Measurements from ENCODE around the gene HECTD2.
"Not testable (repeated sequence)": the region's sequence is repeated elsewhere in the genome, so short reads cannot be mapped to it uniquely, and the experiment has no call there.

Gene HECTD2

GRCh38 chr10:91559169-91559568 lies 149.0 kb downstream of the HECTD2 start:
- Histone ChIP-seq H2AK5ac (ENCODE audit: low read length) (no peak overlapping the region), H3K9me3 (ENCODE audit: insufficient read depth, low read depth, low read length) (peaks cover 4% of the 10 kb centered on the region), H3K79me2 (ENCODE audit: control insufficient read depth, insufficient read depth, low read length, poor library complexity) (no peaks in the 10 kb centered on the region), H4K8ac (ENCODE audit: low read depth, low read length) (no peak overlapping the region), H3K4ac (ENCODE audit: low read depth, low read length) (no peak overlapping the region), H4K12ac (ENCODE audit: low read depth, low read length) (no peak overlapping the region), H3K4me1 (ENCODE audit: control insufficient read depth in 1 of 2, insufficient read depth in 2 of 2, low read length in 2 of 2) (no peaks in the 10 kb centered on the region), H3K18ac (ENCODE audit: low read length) (no peak overlapping the region), H3K23ac (ENCODE audit: low read length) (no peak overlapping the region), H3K4me3 (ENCODE audit: low read depth, low read length) (no peak overlapping the region), H3K36me3 (ENCODE audit: control insufficient read depth in 1 of 2, insufficient read depth in 2 of 2, low read length in 2 of 2) (no peaks in the 10 kb centered on the region), H3K79me1 (ENCODE audit: low read length) (no peaks in the 10 kb centered on the region), H3K4me2 (ENCODE audit: low read length) (no peak overlapping the region), H2BK12ac (ENCODE audit: low read length) (no peak overlapping the region), H3K27me3 (ENCODE audit: insufficient read depth, low read length) (no peaks in the 10 kb centered on the region), H2BK5ac (ENCODE audit: low read depth, low read length, poor library complexity) (no peak overlapping the region), H3K9ac (ENCODE audit: low read length) (no peak overlapping the region), H2BK120ac (ENCODE audit: insufficient read depth, low read length, poor library complexity) (no peak overlapping the region), H3K14ac (ENCODE audit: low read length) (no peak overlapping the region), H3K27ac (ENCODE audit: low read depth, low read length) (no peak overlapping the region), H2AFZ (ENCODE audit: insufficient read depth, low read length, poor library complexity) (no peak overlapping the region), H4K91ac (ENCODE audit: low read depth, low read length) (no peak overlapping the region)
- DNase-seq: no peak
- WGBS (ENCODE audit: extremely low coverage, insufficient coverage, insufficient read length): no CpG with 5 or more reads among the region's 1 CpG

DNA sequence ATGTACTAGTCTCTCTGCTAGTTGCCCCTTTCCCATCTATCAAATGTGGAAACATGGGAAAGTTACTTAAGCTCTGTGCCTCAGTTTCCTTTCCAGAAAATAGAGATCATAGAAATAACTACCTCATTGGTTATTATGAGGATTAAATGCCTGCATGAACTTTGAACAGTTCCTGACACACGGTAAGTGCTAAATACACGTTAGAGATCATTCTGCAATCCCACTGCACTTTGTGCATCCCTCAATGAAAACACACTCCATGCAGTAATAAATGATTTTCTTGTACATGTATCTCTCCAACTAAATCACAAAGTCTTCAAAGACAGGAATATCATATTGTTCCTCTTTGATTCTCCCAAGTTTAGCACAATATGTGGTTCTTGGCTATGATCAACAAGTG lies 149.6 kb downstream of the HECTD2 start:
- Histone ChIP-seq H2BK120ac (ENCODE audit: insufficient read depth, low read length, poor library complexity) (no peak overlapping the region), H3K27ac (ENCODE audit: low read depth, low read length) (no peak overlapping the region), H3K4me1 (ENCODE audit: control insufficient read depth in 1 of 2, insufficient read depth in 2 of 2, low read length in 2 of 2) (no peaks in the 10 kb centered on the region), H2BK12ac (ENCODE audit: low read length) (no peak overlapping the region), H3K9me3 (ENCODE audit: insufficient read depth, low read depth, low read length) (peaks cover 4% of the 10 kb centered on the region), H3K4me3 (ENCODE audit: low read depth, low read length) (no peak overlapping the region), H3K23ac (ENCODE audit: low read length) (no peak overlapping the region), H4K91ac (ENCODE audit: low read depth, low read length) (no peak overlapping the region), H3K36me3 (ENCODE audit: control insufficient read depth in 1 of 2, insufficient read depth in 2 of 2, low read length in 2 of 2) (no peaks in the 10 kb centered on the region), H2AK5ac (ENCODE audit: low read length) (no peak overlapping the region), H3K79me2 (ENCODE audit: control insufficient read depth, insufficient read depth, low read length, poor library complexity) (no peaks in the 10 kb centered on the region), H2BK5ac (ENCODE audit: low read depth, low read length, poor library complexity) (no peak overlapping the region), H3K18ac (ENCODE audit: low read length) (no peak overlapping the region), H3K14ac (ENCODE audit: low read length) (no peak overlapping the region), H2AFZ (ENCODE audit: insufficient read depth, low read length, poor library complexity) (no peak overlapping the region), H3K4me2 (ENCODE audit: low read length) (no peak overlapping the region), H3K79me1 (ENCODE audit: low read length) (no peaks in the 10 kb centered on the region), H4K8ac (ENCODE audit: low read depth, low read length) (no peak overlapping the region), H4K12ac (ENCODE audit: low read depth, low read length) (no peak overlapping the region), H3K27me3 (ENCODE audit: insufficient read depth, low read length) (no peaks in the 10 kb centered on the region), H3K9ac (ENCODE audit: low read length) (no peak overlapping the region), H3K4ac (ENCODE audit: low read depth, low read length) (no peak overlapping the region)
- no CpG with 5 or more reads among the region's 2 CpGs for WGBS (ENCODE audit: extremely low coverage, insufficient coverage, insufficient read length)
- no peak for DNase-seq

GRCh38 chr10:91560827-91561226 lies 150.7 kb downstream of the HECTD2 start:
- H3K36me3 ChIP-seq (ENCODE audit: control insufficient read depth in 1 of 2, insufficient read depth in 2 of 2, low read length in 2 of 2); H3K9me3 ChIP-seq (ENCODE audit: insufficient read depth, low read depth, low read length); H3K14ac ChIP-seq (ENCODE audit: low read length); H3K79me2 ChIP-seq (ENCODE audit: control insufficient read depth, insufficient read depth, low read length, poor library complexity); H3K4me3 ChIP-seq (ENCODE audit: low read depth, low read length); H2AK5ac ChIP-seq (ENCODE audit: low read length); H4K8ac ChIP-seq (ENCODE audit: low read depth, low read length); H2AFZ ChIP-seq (ENCODE audit: insufficient read depth, low read length, poor library complexity); H2BK120ac ChIP-seq (ENCODE audit: insufficient read depth, low read length, poor library complexity); H3K23ac ChIP-seq (ENCODE audit: low read length); H3K27me3 ChIP-seq (ENCODE audit: insufficient read depth, low read length); H3K27ac ChIP-seq (ENCODE audit: low read depth, low read length); DNase-seq; H3K4ac ChIP-seq (ENCODE audit: low read depth, low read length); H4K91ac ChIP-seq (ENCODE audit: low read depth, low read length); H3K4me1 ChIP-seq (ENCODE audit: control insufficient read depth in 1 of 2, insufficient read depth in 2 of 2, low read length in 2 of 2); H2BK5ac ChIP-seq (ENCODE audit: low read depth, low read length, poor library complexity); H3K4me2 ChIP-seq (ENCODE audit: low read length); H3K18ac ChIP-seq (ENCODE audit: low read length); H3K79me1 ChIP-seq (ENCODE audit: low read length); H2BK12ac ChIP-seq (ENCODE audit: low read length); H4K12ac ChIP-seq (ENCODE audit: low read depth, low read length); H3K9ac ChIP-seq (ENCODE audit: low read length): not testable (repeated sequence)
- no CpG with 5 or more reads among the region's 3 CpGs for WGBS (ENCODE audit: extremely low coverage, insufficient coverage, insufficient read length)

DNA sequence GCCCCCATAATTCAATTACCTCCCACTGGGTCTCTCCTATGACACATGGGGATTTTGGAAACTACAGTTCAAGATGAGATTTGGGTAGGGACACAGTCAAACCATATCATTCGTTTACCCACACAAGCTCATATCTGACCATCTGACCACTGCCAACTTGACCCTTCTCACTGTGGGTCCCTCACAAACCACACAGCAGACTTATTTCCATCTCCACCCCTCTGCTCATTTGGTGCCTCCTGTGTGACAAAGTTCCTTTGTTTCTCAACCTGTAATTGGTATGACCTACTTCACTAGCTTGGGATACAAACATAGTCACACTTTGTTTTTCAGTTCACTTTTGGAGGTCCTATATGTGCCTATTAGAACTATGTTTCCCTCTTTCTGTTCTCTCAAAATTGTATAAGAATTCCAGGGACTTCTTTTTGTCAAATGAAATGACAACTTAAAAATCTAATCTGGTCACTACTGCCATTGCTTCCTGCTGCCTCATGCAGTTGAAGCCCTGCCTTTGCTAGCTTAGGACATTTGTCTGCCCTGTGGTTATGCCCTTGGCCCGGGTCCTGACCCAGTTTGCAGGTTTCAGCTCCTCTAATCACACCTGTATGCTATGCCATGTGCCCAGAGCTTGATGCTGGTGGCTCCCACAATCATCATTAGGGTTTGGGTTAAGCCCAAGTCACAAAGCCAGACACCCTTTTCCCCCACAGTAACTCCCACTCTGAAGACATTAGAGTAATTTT lies 152.9 kb downstream of the HECTD2 start:
- WGBS (ENCODE audit: extremely low coverage, insufficient coverage, insufficient read length): no CpG with 5 or more reads among the region's 2 CpGs
- Histone ChIP-seq H2BK12ac (ENCODE audit: low read length) (no peak overlapping the region), H3K36me3 (ENCODE audit: control insufficient read depth in 1 of 2, insufficient read depth in 2 of 2, low read length in 2 of 2) (no peaks in the 10 kb centered on the region), H4K8ac (ENCODE audit: low read depth, low read length) (no peak overlapping the region), H3K4me2 (ENCODE audit: low read length) (no peak overlapping the region), H3K27ac (ENCODE audit: low read depth, low read length) (no peak overlapping the region), H3K9ac (ENCODE audit: low read length) (no peak overlapping the region), H3K9me3 (ENCODE audit: insufficient read depth, low read depth, low read length) (peaks cover 4% of the 10 kb centered on the region), H3K23ac (ENCODE audit: low read length) (no peak overlapping the region), H4K91ac (ENCODE audit: low read depth, low read length) (no peak overlapping the region), H2AK5ac (ENCODE audit: low read length) (no peak overlapping the region), H3K79me1 (ENCODE audit: low read length) (no peaks in the 10 kb centered on the region), H2BK5ac (ENCODE audit: low read depth, low read length, poor library complexity) (no peak overlapping the region), H3K4ac (ENCODE audit: low read depth, low read length) (no peak overlapping the region), H3K4me3 (ENCODE audit: low read depth, low read length) (no peak overlapping the region), H3K18ac (ENCODE audit: low read length) (no peak overlapping the region), H3K14ac (ENCODE audit: low read length) (no peak overlapping the region), H3K4me1 (ENCODE audit: control insufficient read depth in 1 of 2, insufficient read depth in 2 of 2, low read length in 2 of 2) (no peaks in the 10 kb centered on the region), H4K12ac (ENCODE audit: low read depth, low read length) (no peak overlapping the region), H3K27me3 (ENCODE audit: insufficient read depth, low read length) (no peaks in the 10 kb centered on the region), H2BK120ac (ENCODE audit: insufficient read depth, low read length, poor library complexity) (no peak overlapping the region), H2AFZ (ENCODE audit: insufficient read depth, low read length, poor library complexity) (no peak overlapping the region), H3K79me2 (ENCODE audit: control insufficient read depth, insufficient read depth, low read length, poor library complexity) (no peaks in the 10 kb centered on the region)
- no peak for DNase-seq

All from trophoblast cell (in vitro differentiated cells and primary cell).